ENCODE measurements around the gene SYCE3. TPM values are rescaled to one million over a fixed set of nuclear protein-coding genes. Genes with fewer than 3 reads are reported as not detected.

Gene SYCE3
- total RNA-seq, 1 donor from 2014 or later, result not detected

- DNase-seq (ENCODE audit: low spot score, unreplicated experiment), result no peak
- Mint-ChIP-seq H3K4me3 (ENCODE audit: low read depth) (no peak overlapping the region), H3K4me1 (ENCODE audit: low read depth) (no peaks in the 10 kb centered on the region), H3K36me3 (ENCODE audit: insufficient read depth) (no peaks in the 10 kb centered on the region), H3K27ac (no peak overlapping the region), H3K9me3 (ENCODE audit: low read depth) (no peaks in the 10 kb centered on the region), H3K27me3 (peaks cover 18% of the 10 kb centered on the region)
- TF ChIP-seq, protein P1, sequence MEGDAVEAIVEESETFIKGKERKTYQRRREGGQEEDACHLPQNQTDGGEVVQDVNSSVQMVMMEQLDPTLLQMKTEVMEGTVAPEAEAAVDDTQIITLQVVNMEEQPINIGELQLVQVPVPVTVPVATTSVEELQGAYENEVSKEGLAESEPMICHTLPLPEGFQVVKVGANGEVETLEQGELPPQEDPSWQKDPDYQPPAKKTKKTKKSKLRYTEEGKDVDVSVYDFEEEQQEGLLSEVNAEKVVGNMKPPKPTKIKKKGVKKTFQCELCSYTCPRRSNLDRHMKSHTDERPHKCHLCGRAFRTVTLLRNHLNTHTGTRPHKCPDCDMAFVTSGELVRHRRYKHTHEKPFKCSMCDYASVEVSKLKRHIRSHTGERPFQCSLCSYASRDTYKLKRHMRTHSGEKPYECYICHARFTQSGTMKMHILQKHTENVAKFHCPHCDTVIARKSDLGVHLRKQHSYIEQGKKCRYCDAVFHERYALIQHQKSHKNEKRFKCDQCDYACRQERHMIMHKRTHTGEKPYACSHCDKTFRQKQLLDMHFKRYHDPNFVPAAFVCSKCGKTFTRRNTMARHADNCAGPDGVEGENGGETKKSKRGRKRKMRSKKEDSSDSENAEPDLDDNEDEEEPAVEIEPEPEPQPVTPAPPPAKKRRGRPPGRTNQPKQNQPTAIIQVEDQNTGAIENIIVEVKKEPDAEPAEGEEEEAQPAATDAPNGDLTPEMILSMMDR (IDR thresholded peaks at IDR 0.05; ENCODE audit: unreplicated experiment), result no peak
Observed at GRCh38 chr22:50546326-50547262, 16.1 kb downstream of the SYCE3 start.

DNA sequence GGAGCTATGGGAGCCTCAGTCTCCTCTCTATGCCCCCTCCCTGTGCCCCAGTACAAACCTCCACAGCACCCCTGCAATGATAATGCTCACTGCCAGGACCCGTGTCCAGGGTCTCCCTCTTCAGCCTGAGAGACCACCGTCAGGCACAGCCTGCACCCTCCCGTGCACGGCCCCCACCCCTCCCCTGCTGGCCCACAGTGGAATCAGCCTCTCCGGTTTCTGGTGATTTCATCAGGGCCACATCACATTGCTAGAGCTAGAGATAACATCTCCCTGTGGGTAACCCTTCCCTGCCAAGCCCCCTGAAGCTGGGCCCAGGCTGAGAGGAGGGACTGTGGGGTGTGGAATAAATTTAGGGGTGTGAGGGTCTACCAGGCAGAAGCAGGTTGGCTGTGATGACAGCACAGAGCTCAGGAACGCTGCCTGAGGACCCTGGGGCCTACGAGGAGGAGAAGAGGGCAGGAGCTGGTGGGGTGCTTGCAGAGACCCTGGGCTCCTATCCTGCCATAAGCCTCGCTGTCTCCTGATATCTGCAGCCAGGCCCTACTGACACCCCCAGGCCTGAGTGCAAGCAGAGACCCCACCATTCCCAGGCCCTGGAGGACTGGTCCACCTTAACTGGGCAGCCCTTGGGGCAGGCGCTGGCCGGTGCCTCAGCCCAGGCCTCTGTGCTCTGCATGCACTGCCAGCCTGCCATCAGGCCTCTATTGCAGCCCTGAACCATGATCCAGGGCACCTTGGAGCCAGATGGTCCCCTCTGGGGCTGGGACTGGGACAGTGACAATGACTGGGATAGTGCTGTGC is 17.0 kb downstream of the SYCE3 start, which contains the start of gene KLHDC7B:
TSS of gene KLHDC7B (plus strand) at position 378 of the 804 bp plus-strand sequence. CDS start at position 723, 345 bp downstream.
- Mint-ChIP-seq H3K4me3 (ENCODE audit: low read depth) (no peak within 1 kb of the TSS), H3K27ac (no peak within 1 kb of the TSS), H3K9me3 (ENCODE audit: low read depth) (no peaks in the 10 kb centered on the region), H3K36me3 (ENCODE audit: insufficient read depth) (no peaks in the 10 kb centered on the region), H3K4me1 (ENCODE audit: low read depth) (no peaks in the 10 kb centered on the region), H3K27me3 (peaks cover 21% of the 10 kb centered on the region)
- DNase-seq (ENCODE audit: low spot score, unreplicated experiment), result no peak
- TF ChIP-seq, protein P1 (IDR thresholded peaks at IDR 0.05; ENCODE audit: unreplicated experiment), result no peak

DNA sequence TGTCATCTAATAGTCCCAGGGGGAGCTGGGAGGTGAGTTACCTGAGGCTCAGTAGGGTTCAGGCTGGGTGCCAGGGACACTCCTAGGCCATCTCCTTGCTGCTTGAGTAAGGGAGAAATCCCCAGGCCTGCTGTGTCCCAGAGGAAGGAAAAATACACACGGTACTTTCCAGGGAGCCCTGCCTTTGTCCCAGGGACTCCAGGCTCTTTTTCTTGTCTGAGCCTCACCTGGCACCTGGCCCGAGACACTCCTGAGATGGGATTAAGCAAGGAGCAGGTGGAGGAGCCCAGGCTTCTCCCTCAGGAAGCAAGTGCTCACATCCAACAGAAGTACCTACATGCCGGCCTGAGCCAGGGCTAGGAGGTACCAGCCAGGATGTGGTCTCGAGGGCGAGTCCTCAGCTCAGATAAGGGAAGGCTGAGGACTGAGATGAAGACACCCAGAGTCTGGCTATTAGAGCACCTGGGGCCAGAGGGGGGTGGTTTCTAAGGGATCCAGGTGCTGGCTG is 17.9 kb downstream of the SYCE3 start:
- H3K27me3 Mint-ChIP-seq, result peaks cover 23% of the 10 kb centered on the region
- H3K27ac Mint-ChIP-seq, result no peak overlapping the region
- no peak overlapping the region for H3K4me3 Mint-ChIP-seq (ENCODE audit: low read depth)
- no peaks in the 10 kb centered on the region for H3K36me3 Mint-ChIP-seq (ENCODE audit: insufficient read depth)
- no peaks in the 10 kb centered on the region for H3K4me1 Mint-ChIP-seq (ENCODE audit: low read depth)
- H3K9me3 Mint-ChIP-seq (ENCODE audit: low read depth), result no peaks in the 10 kb centered on the region
- TF ChIP-seq, protein P1 (IDR thresholded peaks at IDR 0.05; ENCODE audit: unreplicated experiment), result no peak
- DNase-seq (ENCODE audit: low spot score, unreplicated experiment), result no peak

DNA sequence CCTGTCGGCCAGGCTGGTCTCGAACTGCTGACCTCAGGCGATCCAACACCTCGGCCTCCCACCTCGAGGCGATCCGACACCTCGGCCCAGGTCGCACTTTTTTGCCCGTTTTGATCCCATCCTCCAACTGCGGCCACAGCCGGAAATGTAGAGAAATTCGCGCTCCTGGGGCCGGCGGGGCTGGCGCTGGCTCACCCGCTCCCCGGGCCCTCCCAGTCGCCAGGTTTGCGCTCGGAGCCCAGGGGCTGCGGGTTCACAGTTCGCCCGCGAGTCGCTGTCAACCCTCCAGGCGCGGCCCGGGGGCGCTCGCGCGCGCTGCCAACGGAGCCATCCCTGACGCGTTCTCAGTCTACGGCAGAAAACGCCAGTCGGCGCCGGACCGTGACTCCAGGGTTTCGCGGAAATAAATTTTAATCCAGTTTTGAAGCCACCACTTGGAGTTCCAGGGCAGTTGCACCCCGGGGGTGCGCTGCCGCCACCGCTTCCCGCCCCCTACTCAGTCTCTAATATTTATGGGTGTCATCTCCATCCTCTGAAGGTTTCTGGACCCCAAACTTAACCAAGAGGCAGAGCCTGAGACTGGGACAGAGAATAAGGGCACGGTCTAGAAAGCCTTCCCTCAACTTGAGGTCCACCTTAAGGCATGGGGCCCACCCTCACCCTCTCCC is 18.5 kb downstream of the SYCE3 start:
- Mint-ChIP-seq H3K4me3 (ENCODE audit: low read depth) (no peak overlapping the region), H3K9me3 (ENCODE audit: low read depth) (no peaks in the 10 kb centered on the region), H3K27ac (no peak overlapping the region), H3K36me3 (ENCODE audit: insufficient read depth) (no peaks in the 10 kb centered on the region), H3K27me3 (peaks cover 23% of the 10 kb centered on the region), H3K4me1 (ENCODE audit: low read depth) (no peaks in the 10 kb centered on the region)
- TF ChIP-seq, protein P1 (IDR thresholded peaks at IDR 0.05; ENCODE audit: unreplicated experiment), result peak; percentile 71
- peak; percentile 76 for DNase-seq (ENCODE audit: low spot score, unreplicated experiment)

Measured in progenitor cell of endocrine pancreas (in vitro differentiated cells).